Loucy (cell line): ENCODE data around the gene SLC7A4.

Source experiments
- H2AFZ ChIP-seq: fragments of 200-600 bp; sonication (generic); 2 replicates; pipeline ENCODE4 v1.6.0; 2016; ENCODE audit warnings: antibody characterized with exemption, mild to moderate bottlenecking, low read length, moderate library complexity
- H3F3A ChIP-seq: fragments of 200-600 bp; 2 replicates; pipeline ENCODE4 v1.6.0; 2016; ENCODE audit warnings: antibody characterized with exemption, low read depth, mild to moderate bottlenecking
- H3K27me3 ChIP-seq: fragments of 200-600 bp; sonication (generic); 2 replicates; pipeline ENCODE4 v1.6.1; 2014; ENCODE audit warnings: low read length, mild to moderate bottlenecking; ENCODE audit not compliant: insufficient read depth, poor library complexity, severe bottlenecking
- H3K36me3 ChIP-seq: fragments of 200-600 bp; sonication (generic); 2 replicates; pipeline ENCODE4 v1.6.1; 2016; ENCODE audit warnings: low read length; ENCODE audit not compliant: insufficient read depth
- H3K4me1 ChIP-seq: fragments of 200-600 bp; sonication (generic); 2 replicates; pipeline ENCODE4 v1.5.1; 2014; ENCODE audit warnings: low read length, mild to moderate bottlenecking; ENCODE audit not compliant: insufficient read depth, poor library complexity, severe bottlenecking
- H3K4me2 ChIP-seq: fragments of 200-600 bp; sonication (generic); 2 replicates; pipeline ENCODE4 v1.6.0; 2014; ENCODE audit warnings: antibody characterized with exemption, low read length, low read depth, mild to moderate bottlenecking; ENCODE audit not compliant: poor library complexity, severe bottlenecking
- H3K4me3 ChIP-seq: fragments of 200-600 bp; sonication (generic); 2 replicates; pipeline ENCODE4 v1.5.1; 2014; ENCODE audit warnings: low read length, mild to moderate bottlenecking, mixed read lengths; ENCODE audit not compliant: poor library complexity, severe bottlenecking
- H3K79me2 ChIP-seq: fragments of 200-600 bp; sonication (generic); 2 replicates; pipeline ENCODE4 v1.6.1; 2014; ENCODE audit warnings: low read length; ENCODE audit not compliant: insufficient read depth
- H3K9ac ChIP-seq: fragments of 200-600 bp; sonication (generic); 2 replicates; pipeline ENCODE4 v1.6.0; 2014; ENCODE audit warnings: mild to moderate bottlenecking, low read depth, low read length, moderate library complexity; ENCODE audit not compliant: poor library complexity, severe bottlenecking
- H3K9me2 ChIP-seq: fragments of 200-600 bp; sonication (generic); replicated peaks from 2 replicates; pipeline ENCODE4 v1.6.1; 2016; ENCODE audit warnings: low read depth, low read length, mixed read lengths
- H3K9me3 ChIP-seq: fragments of 200-600 bp; sonication (generic); 2 replicates; pipeline ENCODE4 v1.6.1; 2014; ENCODE audit warnings: mild to moderate bottlenecking, antibody characterized with exemption, low read length, low read depth; ENCODE audit not compliant: insufficient read depth
- H4K20me1 ChIP-seq: fragments of 200-600 bp; sonication (generic); 2 replicates; pipeline ENCODE4 v1.6.0; 2014; ENCODE audit warnings: antibody characterized with exemption, low read length, mild to moderate bottlenecking; ENCODE audit not compliant: insufficient read depth, poor library complexity, severe bottlenecking
- EZH2phosphoT487 ChIP-seq: fragments of 200-600 bp; IDR thresholded peaks from 2 replicates; pipeline ENCODE4 v1.6.1; 2018; ENCODE audit warnings: antibody characterized with exemption, mild to moderate bottlenecking, moderate library complexity, borderline replicate concordance
- TF ChIP-seq, protein P1 (sequence below): fragments of 200-600 bp; sonication (generic); conservative IDR thresholded peaks from 2 replicates; pipeline ENCODE4 v1.5.1; 2014; ENCODE audit warnings: mild to moderate bottlenecking, antibody characterized with exemption, low read length

The SLC7A4 gene, protein sequence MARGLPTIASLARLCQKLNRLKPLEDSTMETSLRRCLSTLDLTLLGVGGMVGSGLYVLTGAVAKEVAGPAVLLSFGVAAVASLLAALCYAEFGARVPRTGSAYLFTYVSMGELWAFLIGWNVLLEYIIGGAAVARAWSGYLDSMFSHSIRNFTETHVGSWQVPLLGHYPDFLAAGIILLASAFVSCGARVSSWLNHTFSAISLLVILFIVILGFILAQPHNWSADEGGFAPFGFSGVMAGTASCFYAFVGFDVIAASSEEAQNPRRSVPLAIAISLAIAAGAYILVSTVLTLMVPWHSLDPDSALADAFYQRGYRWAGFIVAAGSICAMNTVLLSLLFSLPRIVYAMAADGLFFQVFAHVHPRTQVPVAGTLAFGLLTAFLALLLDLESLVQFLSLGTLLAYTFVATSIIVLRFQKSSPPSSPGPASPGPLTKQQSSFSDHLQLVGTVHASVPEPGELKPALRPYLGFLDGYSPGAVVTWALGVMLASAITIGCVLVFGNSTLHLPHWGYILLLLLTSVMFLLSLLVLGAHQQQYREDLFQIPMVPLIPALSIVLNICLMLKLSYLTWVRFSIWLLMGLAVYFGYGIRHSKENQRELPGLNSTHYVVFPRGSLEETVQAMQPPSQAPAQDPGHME

DNA sequence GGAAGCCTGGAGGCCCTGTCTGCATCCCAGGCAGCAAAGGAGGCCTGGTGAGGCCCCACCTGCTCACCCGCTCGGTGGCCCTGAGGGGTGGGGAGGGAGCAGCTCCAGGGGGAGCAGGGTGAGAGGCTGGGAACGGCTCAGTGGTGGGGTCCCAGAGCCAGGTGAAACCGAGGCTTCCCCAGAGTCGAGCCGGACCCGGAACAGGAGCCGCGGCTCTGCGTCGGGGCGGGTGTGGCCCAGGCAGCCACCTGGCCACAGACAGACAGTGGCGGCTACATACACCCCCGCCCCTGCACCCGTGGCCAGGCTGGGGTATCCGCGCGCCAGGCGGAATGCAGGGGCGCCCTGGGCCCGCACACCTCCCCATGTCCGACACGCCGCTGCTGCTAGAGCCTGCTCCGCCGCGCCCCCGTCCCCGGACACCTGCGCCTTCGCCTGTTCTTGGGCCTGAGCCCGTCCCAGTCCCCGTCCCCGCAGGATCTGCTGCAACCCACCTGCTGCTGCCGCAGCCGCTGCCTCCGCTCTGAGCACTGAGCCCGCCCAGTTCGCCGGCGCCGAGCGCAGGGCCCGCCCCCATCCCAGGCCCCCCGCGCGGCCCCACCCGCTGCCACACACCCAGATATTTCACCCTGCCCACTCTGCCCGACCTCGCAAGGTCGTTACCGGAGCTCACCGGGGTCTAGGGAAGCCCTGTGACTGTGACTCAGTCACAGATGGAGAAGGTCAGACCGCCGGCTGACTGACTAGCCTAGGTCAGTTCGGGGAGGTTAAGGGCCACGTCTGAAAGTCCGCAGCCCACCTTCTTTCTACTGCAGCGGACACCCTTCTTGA lies at the start of gene SLC7A4:
TSS of gene SLC7A4 (minus strand) at position 525 of the 831 bp plus-strand sequence. CDS start 749 bp downstream, outside the sequence.
- no peak within 1 kb of the TSS for H3K9ac ChIP-seq
- H3K9me3 ChIP-seq, result no peaks in the 10 kb centered on the region
- H3K4me3 ChIP-seq, result no peak within 1 kb of the TSS
- TF ChIP-seq EZH2phosphoT487, result no peak
- TF ChIP-seq, protein P1, sequence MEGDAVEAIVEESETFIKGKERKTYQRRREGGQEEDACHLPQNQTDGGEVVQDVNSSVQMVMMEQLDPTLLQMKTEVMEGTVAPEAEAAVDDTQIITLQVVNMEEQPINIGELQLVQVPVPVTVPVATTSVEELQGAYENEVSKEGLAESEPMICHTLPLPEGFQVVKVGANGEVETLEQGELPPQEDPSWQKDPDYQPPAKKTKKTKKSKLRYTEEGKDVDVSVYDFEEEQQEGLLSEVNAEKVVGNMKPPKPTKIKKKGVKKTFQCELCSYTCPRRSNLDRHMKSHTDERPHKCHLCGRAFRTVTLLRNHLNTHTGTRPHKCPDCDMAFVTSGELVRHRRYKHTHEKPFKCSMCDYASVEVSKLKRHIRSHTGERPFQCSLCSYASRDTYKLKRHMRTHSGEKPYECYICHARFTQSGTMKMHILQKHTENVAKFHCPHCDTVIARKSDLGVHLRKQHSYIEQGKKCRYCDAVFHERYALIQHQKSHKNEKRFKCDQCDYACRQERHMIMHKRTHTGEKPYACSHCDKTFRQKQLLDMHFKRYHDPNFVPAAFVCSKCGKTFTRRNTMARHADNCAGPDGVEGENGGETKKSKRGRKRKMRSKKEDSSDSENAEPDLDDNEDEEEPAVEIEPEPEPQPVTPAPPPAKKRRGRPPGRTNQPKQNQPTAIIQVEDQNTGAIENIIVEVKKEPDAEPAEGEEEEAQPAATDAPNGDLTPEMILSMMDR, result no peak
- no peaks in the 10 kb centered on the region for H3F3A ChIP-seq
- H3K4me2 ChIP-seq, result no peak within 1 kb of the TSS
- no peaks in the 10 kb centered on the region for H3K9me2 ChIP-seq
- no peaks in the 10 kb centered on the region for H3K79me2 ChIP-seq
- no peaks in the 10 kb centered on the region for H3K4me1 ChIP-seq
- H4K20me1 ChIP-seq, result no peaks in the 10 kb centered on the region
- H3K27me3 ChIP-seq, result no peaks in the 10 kb centered on the region
- H3K36me3 ChIP-seq, result no peaks in the 10 kb centered on the region
- no peak within 1 kb of the TSS for H2AFZ ChIP-seq

DNA sequence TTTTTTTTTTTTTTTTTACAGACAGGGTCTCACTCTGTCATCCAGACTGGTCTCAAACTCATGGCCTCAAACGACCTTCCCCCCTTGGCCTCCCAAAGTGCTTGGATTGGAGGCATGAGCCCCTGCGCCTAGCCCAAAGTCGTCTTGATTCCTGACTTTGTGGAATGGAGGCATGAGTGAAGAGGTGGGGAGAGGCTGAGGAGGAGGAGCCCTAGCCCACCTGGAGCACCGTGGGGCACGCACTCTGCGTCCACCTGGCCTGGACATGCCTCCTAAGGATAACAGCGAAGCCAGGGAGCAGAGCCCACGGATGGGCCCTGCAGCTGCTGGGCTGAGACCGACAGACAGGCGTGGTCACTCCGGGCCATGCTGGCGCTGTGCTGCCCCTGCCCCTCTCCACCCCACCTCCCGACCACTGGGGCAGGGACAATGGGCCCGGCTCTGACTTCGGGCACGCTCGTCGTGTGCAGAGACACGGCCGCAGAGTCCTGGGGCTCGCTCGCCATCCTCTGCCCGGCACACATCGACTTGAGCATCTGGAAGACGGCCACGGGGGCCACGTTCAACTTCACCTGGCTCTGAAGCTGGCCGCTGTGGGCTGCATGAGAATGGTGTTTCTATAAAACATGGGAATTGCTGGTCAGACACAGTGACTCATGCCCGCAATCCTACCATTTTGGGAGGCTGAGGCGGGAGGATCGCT lies 48.2 kb upstream of the SLC7A4 start:
- H4K20me1 ChIP-seq, result no peaks in the 10 kb centered on the region
- no peaks in the 10 kb centered on the region for H3K36me3 ChIP-seq
- no peaks in the 10 kb centered on the region for H3F3A ChIP-seq
- no peaks in the 10 kb centered on the region for H3K79me2 ChIP-seq
- H3K4me2 ChIP-seq, result no peak overlapping the region
- TF ChIP-seq EZH2phosphoT487, result no peak
- TF ChIP-seq, protein P1, result no peak
- no peaks in the 10 kb centered on the region for H3K4me1 ChIP-seq
- H3K27me3 ChIP-seq, result no peaks in the 10 kb centered on the region
- H3K9ac ChIP-seq, result no peak overlapping the region
- no peak overlapping the region for H2AFZ ChIP-seq
- no peaks in the 10 kb centered on the region for H3K9me2 ChIP-seq
- no peak overlapping the region for H3K4me3 ChIP-seq
- no peaks in the 10 kb centered on the region for H3K9me3 ChIP-seq

DNA sequence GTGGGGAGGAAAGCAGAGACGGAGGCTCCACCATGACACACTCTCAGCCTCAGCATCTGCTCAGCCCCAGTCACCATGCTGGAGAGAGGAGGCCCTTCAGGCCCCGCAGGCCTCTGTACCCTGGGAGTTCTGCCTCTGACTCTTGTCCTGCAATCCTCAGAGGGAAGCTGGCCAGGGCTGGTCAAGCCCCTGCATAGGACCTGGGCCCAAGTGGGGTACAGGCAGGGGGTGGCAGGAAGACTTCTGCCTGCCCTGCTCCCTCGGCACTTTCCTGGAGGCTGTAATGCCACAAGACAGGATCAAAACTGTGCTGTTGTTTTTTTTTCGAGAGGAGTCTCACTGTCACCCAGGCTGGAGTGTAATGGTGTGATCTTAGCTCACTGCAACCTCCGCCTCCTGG lies 47.1 kb upstream of the SLC7A4 start:
- Histone ChIP-seq H3K27me3 (no peaks in the 10 kb centered on the region), H2AFZ (no peak overlapping the region), H3K9me2 (no peaks in the 10 kb centered on the region), H3K36me3 (no peaks in the 10 kb centered on the region), H3K4me2 (no peak overlapping the region), H3K9me3 (no peaks in the 10 kb centered on the region), H4K20me1 (no peaks in the 10 kb centered on the region), H3K4me3 (no peak overlapping the region), H3K79me2 (no peaks in the 10 kb centered on the region), H3K9ac (no peak overlapping the region), H3K4me1 (no peaks in the 10 kb centered on the region), H3F3A (no peaks in the 10 kb centered on the region)
- TF ChIP-seq, protein P1, result no peak
- no peak for TF ChIP-seq EZH2phosphoT487
